NCI-H345 treated with DMSO at 0.1 percent for 48 hours (cell line): Measurements from ENCODE around the gene CEMIP2.
"Not testable (repeated sequence)": the region's sequence is repeated elsewhere in the genome, so short reads cannot be mapped to it uniquely, and the experiment has no call there.

Experiments used
- DNase-seq: peaks from one replicate; lab custom pipeline; 2025; ENCODE audit not compliant: unreplicated experiment; lab: John Stamatoyannopoulos, UW

The CEMIP2 gene

DNA sequence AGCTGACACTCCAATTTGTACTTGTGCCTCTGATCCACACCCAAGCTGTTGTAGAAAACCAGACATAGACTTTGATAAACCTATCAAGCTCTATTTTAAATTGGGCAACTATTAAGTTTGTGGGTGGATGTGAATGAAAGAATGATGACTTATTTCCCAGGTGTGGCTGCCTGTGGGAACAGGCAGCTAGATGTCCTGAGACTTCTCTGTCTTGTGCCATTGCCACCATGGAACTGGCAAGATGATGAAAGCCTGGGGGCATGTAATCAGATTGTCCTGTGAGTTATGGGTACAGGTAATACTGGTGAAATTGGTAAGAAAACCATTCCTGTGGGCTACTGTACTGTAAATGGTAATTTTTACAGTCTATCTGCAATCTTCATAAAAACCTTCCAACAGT lies 57.5 kb downstream of the CEMIP2 start:
- DNase-seq, result no peak

DNA sequence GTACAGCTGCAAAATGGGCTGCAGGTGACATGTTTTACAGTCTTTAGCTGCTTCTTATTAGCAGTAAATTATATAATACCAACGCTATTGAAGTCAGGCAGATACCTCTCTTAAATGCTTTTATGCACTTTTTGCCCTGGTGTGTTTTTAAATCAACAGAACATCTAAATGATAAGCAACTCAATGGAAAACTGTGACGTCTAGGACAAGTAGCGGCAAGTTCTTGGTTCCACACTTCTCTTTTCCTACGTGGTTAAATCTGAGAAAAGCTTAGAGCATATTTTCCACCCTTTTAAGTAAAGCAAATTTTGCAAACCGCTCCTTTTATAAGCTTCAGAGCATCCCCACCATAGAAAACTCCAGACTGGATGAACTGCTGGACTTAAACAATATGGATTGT lies 58.1 kb downstream of the CEMIP2 start:
- DNase-seq, result no peak

DNA sequence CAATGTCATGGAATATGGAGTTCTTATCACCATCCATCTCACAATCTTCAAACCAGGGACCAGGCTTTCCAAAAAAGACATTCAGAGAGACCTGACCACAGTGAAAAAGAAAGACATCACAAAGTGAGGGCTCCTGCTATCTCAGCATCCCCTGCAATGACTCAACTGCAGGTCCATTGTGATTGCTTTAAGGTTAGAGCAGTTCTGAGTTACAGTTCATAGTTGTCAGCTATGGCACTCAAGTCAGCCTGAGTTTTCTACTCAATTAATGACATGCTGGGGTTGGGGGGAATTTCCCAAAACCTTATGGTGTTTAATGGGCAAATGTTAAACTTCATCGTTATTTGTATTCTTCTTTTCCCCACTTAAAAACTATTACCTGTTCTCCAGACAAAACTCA lies 58.9 kb downstream of the CEMIP2 start:
- DNase-seq, result no peak

DNA sequence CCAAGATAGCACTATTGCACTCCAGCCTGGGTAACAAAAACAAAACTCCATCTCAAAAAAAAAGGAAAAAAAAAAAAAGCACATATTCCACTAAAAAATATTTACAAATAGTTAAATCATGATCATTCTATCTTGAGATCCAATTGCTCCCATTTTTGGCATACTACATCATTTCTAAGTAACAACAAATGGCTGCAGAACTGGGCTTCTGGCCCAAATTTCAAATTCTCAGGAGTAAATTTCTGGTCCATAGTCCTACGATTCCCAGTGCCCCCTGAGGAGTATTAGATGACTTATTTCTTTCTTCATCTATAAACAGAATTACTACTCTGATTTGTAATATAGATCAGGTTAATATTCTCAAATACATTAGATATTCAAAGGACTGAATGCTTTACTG lies 62.1 kb downstream of the CEMIP2 start:
- no peak for DNase-seq

DNA sequence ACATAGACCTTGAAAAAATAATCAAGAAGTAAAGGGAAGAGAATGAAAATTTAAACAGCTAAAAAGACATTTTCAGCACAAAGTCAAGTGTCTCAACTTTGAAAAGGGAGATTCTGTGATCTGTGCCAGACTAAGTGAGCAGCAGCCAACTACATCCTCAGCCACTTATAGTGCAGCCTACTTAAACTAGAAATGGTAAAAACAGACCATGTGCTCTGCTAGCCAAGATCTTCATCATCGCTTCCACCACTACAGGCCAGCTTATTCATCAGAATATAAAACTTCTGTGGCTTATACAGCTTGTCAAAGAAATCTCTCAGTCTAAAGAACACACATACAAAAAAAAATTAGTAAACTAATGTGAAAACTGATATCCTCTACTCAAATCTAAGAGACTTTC lies 63.5 kb downstream of the CEMIP2 start:
- DNase-seq, result no peak

DNA sequence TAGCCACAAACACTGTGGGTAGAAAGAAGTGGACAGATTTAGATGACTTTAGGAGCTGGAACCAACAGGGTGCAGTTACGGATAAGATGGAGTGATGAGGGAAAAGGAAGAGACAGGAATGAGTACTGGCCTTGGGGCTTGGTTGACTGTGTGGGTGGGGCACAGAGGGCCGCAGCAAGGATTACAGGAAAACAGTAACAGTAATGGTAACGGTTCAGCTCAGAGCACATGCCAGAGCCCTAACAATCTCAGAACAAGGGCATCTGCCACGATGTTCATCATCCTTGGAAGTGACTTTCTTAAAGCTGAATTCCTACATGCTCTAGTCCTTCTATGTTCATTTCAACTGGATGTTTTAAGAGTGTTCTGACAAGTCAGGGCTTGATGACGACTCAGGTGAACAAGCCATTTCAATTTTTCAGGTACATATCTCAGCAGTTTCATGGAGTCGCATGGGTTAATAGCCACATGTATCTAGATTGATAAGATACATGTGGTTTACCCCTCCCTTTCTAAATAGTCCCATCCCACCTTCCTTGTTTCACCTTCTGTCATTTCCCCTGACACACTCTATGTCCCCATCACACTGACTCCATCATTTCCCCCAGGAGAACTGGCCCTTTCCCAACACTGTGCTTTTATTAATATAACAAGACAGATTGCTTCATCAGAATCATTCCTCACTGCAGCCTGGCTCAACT lies 65.0 kb downstream of the CEMIP2 start:
- no peak for DNase-seq

DNA sequence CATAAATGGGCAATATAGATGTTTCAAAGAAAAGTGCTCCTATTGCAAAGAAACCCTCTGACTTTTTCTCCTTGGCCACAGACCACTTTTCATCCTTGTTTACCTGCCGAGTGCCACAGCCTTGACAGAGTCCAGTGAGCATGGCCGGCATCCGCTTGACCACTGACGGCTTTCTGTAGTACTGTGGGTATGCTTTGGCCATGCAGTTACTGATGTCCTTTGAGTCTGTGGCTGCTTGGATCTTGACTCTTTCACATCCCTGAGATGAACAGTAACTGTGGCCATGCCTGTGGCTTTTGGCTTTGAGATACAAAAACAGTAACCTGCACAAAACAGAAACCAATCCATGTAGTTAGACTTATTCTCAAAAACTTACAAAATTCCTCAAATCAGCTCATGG lies 70.4 kb downstream of the CEMIP2 start:
- DNase-seq, result no peak

DNA sequence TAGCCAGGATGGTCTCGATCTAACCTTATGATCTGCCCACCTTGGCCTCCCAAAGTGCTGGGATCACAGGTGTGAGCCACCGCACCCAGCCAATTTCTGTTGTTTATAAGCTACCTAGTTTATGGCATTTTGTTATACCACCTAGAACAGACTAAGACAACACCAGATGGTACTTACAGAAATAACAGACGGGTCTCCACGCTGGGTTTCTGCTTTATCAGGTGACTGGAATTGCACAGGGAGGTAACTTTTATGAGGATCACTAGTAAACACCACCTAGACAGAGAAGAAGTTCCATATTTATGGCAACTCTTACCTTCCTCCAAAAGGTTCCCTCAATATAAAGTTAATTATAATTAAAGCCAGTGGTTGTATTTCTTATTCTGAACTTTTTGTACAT lies 74.0 kb downstream of the CEMIP2 start:
- DNase-seq, result no peak

DNA sequence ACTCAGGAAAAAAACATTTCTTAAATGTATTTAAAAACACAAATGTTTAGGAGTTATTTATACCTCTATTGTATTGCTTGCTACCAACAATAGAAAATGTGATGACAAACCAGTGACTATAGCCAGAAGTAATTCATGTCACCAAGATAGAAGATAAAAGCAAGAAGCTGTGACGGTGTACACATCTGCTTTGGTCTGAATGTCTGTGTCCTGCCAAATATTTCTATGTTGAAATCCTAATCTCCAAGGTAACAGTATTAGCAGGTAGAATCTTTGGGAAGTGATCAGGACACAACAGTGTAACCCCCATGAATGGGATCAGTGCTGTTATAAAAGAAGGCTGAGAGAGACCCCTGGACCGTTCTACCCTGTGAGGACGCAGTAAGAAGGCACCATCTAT lies 74.7 kb downstream of the CEMIP2 start:
- no peak for DNase-seq

DNA sequence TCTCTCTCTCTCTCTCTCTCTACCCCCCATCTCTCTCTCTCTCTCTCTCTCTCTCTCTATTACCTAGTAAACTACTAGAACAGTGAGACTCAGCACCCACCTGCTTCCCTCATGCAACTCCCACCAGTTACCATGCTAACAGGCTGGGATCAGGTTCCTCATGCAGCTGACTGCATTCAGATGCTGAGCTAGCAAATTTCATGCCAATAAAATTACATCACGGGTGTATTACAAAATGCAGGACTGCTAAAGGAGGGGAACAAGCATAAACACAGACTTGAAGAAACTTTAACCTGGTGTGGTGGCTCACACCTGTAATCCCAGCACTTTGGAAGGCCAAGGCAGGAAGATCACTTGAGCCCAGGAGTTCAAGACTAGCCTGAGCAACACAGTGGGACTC lies 76.0 kb downstream of the CEMIP2 start:
- DNase-seq, result no peak

DNA sequence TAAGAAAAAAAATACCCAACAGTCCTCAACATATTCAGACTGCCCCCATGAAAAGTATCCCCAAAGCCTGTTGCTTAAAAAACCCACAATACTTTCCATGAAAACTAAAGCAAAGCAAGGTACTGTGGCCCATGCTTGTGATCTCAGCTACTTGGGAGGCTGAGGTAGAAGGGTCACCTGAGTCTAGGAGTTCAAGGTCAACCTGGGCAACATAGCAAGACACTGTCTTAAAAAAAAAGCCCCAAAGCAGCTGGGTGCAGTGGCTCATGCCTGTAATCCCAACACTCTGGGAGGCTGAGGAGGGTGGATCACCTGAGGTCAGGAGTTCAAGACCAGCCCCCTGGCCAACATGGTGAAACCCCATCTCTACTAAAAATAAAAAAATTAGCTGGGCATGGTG lies 76.7 kb downstream of the CEMIP2 start:
- DNase-seq, result not testable (repeated sequence)

DNA sequence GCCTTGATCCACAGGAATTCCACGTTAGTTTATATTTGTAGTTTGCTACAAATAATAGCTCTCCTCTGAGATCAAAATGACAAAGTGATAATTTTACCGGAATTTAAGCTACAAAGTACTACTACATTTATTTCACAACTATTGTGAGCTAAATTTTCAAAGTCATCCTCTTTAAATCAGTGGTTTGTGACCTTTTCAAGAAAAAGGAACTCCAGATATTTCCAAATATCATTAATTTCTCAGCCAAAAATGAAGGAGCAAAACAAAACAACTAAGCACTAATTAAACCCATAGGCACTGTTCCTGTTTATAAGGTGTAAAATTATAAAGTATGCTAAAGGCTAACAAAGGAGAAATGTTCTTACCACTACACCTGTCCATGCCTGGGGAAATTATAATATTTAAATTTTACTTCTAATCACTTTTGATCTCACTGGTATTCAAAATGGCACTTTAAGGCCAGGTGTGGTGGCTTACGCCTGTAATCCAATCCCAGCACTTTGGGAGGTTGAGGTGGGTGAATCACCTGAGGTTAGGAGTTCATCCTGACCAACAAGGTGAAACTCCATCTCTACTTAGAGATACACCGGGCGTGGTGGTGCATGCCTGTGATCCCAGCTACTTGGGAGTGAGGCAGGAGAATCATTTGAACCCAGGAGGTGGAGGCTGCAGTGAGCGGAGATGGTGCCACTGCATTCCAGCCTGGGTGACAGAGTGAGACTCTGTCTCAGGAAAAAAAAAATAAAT lies 77.5 kb downstream of the CEMIP2 start:
- no peak for DNase-seq

DNA sequence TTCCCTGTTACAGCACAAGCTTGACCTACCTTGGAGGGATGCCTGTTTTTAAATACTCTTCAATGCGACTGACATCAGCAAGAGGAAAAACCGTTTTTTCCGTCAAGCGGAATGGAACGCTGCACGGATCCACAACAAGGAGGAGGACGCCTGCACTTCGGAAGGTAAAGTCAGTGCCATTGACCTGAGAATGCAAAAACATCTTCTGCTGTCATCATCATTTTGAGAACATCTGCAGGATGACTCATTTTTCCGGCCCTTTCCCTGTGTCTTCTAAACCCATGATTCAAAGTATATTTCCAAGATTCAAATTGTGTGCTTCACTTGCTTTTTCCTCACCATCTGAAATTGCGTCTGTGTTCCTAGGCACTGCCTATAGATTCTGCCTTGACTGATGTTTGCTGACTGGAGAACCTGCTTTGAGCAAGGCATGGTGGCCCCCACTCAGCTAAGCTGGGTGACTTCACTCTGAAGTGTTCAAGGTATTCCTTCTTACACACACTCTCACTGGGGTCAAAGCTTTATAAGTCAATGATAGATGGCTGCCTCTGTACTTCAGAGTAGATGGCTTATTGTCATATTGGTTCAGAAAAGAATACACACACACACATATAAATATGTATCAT lies 78.1 kb downstream of the CEMIP2 start:
- DNase-seq, result no peak

DNA sequence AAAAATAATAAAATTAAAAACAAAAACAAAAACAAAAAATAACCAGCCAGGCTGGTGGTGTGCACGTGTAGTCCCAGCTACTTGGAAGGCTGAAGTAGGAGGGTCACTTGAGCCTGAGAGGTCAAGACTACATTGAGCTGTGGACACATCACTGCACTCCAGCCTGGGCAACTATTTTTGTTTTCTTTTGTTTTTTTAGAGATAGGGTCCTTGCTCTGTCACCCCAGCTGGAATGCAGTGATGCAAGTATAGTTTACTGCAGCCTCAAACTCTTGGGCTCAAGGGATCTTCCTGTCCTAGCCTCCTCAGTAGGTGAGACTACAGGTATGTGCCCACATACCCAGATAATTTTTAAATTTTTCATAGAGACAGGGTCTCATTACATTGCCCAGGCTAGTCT lies 80.6 kb downstream of the CEMIP2 start:
- no peak for DNase-seq

DNA sequence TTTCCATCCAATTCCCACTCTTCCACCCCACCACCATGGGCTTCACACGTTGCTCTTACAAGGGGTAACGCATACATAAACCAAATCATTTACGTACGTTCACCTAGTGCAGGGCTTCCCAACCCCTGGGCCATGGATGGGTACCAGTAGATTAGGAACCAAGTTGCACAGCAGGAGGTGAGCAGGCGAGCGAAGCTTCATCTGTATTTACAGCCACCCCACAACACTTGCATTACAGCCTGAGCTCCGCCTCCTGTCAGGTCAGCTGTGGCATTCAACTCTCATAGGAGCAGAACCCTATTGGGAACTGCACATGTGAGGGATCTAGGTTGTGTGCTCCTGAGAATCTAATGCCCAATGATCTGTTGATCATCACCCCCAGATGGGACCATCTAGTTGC lies 82.3 kb downstream of the CEMIP2 start:
- no peak for DNase-seq

DNA sequence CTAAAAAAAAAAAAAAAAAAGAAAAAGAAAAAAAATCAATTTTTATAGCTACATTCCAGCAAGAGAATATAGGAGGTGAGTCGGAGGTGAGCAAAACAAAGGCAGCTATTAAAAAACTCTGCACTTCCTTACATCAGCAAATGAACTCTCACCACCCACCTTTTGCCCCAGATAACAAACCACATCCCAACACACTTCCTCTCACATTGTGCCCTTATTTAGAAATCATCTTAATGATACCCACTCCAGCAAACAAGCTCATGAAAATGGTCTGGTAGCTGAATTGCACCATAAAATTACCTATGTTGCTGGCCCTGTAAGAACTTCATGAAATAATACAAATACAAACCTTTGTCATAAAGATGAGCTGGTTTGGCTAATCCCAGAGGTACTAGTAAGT lies 82.9 kb downstream of the CEMIP2 start:
- DNase-seq, result no peak

DNA sequence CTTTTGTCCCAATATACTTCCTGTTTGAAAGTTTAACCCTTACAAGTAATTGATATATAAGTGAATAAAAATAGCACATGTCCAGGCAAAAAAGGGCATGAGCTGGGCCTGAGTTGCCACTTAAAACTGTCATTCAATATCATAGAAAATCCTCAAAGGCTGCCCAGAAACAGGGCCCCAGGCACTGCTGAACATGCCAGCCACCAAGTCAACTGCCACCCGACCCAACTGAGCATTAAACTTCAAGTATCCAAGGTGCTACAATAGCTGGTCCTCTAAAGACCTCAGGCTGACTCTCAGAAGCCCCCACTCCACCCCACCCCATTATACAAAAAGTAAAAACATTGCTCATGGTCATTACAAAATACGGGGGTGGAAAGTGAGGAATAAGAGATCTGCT lies 83.7 kb downstream of the CEMIP2 start:
- DNase-seq, result no peak

DNA sequence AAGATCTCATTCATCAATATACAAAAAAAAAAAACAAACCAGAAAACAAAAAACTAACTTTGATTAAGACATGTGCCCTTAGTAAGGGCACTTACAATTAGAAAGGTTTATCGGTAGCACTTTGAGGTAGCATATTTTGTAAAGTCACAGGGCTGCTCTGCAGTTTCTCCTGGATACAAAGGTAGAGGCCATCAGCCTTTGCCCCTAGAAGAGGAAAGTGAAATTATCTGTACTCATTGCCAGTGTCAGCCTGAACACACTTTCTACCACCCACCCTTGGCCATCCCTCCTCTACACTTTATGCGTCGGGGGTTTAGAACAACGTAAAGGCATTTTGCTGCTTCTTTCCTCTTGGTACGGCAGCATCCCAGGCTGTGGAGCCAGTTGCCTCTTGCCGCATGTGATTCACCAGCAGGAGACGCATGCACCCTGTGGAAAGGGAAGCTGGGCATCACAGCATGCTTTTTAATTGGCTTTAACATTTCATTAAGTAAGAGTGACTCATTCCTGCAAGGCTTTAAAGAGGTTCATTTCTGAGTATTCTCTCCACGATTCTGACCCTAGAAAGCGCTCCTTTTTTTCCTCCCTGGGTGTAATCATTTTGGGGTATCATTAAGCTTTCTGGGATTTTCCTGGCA lies 84.6 kb downstream of the CEMIP2 start:
- no peak for DNase-seq

DNA sequence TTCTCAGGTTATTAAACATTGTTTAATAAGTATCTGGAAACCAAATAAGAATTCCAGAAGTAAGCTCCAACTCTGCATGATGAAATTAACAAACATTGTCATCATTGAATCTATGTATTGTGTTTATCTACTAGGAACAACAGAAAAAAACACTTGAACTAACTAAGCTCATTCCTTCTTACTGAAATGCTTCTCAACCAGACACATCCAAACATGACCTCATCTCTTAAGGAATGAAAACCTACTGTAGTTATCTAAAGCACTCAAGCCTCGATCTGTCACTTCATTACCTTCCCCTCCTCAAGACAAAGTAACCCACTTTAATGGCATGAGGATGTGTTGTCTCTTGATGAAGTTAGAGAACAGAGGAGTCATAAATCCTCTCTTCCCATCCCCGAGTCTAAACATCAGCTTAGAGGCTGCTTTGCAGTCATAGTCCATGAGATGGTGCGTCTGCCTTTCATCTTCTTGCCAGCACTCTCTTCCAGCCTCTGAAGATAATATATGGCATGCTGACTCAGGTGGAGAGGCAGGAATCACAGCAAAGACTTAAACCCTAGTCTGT lies 86.5 kb downstream of the CEMIP2 start:
- no peak for DNase-seq

DNA sequence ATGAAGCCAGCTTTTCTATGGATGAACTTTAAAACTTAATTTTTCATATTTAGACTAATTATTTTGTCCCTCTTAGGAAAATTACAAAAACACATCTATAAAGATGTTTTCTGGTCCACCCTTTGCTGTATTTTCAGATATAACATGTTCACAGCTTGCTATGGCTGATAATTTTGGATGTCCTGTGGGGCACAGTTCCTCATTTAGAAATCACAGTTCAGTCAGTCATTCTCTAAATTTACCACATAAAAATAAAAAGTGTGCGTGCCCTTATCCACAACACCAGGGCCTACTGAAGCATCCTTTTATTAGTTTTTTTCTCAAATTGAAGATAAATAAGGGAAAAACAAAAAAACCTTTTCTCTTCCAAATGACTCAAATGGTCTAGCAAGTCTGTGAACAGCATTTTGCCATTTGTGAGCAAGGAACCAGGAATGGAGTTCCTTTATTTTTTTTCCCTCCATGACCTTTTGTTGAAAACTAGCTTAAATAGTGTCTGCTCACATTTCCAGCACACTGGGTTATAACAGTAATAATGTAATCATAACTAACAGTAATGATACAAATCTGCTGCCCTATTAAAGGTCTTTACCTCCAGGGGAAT lies 87.1 kb downstream of the CEMIP2 start:
- no peak for DNase-seq
